HL-60 (cell line): ENCODE measurements around the gene KDM2B.
"Not testable (repeated sequence)": the region's sequence is repeated elsewhere in the genome, so short reads cannot be mapped to it uniquely, and the experiment has no call there.

Experiments used
- CTCF ChIP-seq: IDR thresholded peaks from one replicate; pipeline ENCODE4 v1.5.1; 2011; ENCODE audit warnings: low read length, control low read depth, inconsistent platforms; ENCODE audit not compliant: insufficient read depth
- REST ChIP-seq: IDR thresholded peaks from 2 replicates; pipeline ENCODE4 v1.6.1; 2012; ENCODE audit warnings: low read depth; ENCODE audit not compliant: insufficient replicate concordance

GRCh38 chr12:121584885-121585284 is 4.1 kb upstream of the KDM2B start:
- TF ChIP-seq CTCF, REST: not testable (repeated sequence)
